GM18519 (cell line): ENCODE data around the gene IBA57.
"Not testable (repeated sequence)": the region's sequence is repeated elsewhere in the genome, so short reads cannot be mapped to it uniquely, and the experiment has no call there.

Experiments used
- ATAC-seq: cut with Tn5 transposase; IDR thresholded peaks from one replicate; pipeline ENCODE4 v1.9.1; 2021; ENCODE audit warnings: mild to moderate bottlenecking, moderate library complexity; ENCODE audit not compliant: unreplicated experiment, low FRiP score

IBA57 gene

GRCh38 chr1:228184152-228184551 lies 18.5 kb downstream of the IBA57 start:
- no peak for ATAC-seq

- ATAC-seq = no peak
Observed at GRCh38 chr1:228185641-228185965, 20.0 kb downstream of the IBA57 start.

- ATAC-seq = not testable (repeated sequence)
Observed at GRCh38 chr1:228188249-228188648, 22.6 kb downstream of the IBA57 start.

DNA sequence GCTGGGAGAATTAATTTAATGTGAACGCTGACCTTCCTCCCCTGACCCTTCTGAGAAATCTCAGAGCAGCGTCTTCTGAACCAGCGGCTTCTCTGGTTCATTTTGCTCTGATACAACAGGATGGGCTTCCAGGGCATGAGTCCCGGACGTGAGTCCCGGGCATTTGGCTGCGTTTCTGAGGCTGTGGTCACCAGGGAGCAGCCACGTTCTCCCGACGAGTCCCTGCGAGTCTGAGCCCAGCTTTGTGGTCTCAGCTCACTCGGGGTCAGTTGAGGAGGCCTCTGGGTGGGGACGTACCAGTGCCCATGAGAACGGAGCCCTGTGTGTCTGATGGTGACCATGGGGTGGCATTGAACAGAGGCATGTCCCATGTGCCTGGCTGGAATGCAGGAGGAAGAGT lies 24.6 kb downstream of the IBA57 start:
- ATAC-seq = no peak

- no peak for ATAC-seq
Observed at GRCh38 chr1:228190778-228191177, 25.2 kb downstream of the IBA57 start.

DNA sequence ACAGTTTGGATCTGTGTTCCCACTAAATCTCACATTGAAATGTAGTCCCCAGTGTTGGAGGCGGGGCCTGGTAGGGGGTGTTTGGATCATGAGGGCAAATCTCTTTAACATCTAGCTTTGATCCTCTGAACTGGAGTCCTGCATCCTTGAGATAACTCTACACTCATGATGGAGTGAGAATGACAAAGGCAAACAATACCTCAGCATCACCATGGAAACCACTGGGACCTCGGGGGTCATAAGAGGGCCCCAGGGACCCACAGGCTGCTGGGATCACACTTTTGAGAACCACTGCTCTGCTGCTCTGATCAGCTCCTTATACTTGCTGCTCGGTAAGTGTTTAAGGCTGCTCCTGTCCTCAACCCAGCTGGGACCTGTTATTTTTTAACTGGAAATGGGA lies 28.8 kb downstream of the IBA57 start:
- no peak for ATAC-seq

- ATAC-seq = no peak
Observed at GRCh38 chr1:228194921-228195812, 29.6 kb downstream of the IBA57 start.

DNA sequence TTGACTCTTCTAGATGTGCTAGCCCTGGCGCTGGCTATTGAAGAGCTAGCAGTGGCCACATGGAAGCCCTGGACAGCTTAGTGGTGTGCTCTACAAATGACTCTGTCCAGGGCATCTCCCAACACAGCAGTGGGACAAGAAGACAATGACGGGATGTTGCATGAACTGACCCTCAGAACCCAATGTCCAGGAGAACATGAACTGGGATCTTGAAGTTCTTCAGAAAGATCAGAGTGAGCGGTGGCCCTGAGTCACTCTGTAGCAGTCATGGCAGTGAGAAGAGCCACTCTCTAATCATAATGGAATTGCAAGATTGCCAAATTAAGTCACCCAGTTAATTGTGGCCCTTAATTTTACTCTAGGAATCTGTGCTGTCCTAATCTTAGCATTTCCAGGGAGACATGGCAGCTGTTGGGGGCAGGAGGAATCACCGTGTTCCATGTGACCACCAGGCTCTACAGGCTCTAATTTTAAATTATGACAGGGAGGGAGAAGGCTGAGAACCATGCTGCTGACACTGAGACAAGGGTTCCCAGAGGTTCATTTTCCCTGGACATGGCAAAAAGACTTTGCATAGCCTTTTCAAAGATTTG lies 32.0 kb downstream of the IBA57 start:
- ATAC-seq = no peak

DNA sequence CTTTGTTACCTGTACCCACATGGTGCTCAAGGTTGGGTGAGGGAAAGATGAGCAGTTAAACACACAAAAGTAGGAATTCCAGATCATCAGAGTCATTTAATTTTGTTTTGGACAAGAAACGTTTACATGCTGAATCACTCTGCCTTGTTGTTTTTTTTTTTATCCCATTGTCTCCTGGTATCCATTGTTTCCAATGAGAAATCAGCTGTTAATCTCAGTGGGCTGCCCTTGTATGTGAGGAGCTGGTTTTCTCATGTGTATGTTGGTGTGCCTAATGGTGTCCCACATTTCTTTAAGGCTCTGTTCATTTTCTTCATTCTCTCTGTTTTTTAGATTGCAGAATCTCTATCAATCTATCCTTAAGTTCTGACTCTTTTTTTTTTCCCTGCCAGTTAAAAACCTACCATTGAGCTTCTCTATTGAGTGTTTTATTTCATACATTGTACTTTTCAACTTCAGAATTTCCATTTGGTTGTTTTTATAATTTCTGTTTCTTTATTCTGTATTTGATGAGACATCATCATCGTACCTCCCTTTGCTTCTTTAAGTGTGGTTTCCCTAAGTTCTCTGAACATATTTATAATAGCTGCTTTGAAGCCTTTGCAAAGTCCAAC lies 33.5 kb downstream of the IBA57 start:
- ATAC-seq = no peak

- no peak for ATAC-seq
Observed at GRCh38 chr1:228204958-228205357, 39.4 kb downstream of the IBA57 start.

GRCh38 chr1:228205526-228206436 lies 40.2 kb downstream of the IBA57 start:
- no peak for ATAC-seq

DNA sequence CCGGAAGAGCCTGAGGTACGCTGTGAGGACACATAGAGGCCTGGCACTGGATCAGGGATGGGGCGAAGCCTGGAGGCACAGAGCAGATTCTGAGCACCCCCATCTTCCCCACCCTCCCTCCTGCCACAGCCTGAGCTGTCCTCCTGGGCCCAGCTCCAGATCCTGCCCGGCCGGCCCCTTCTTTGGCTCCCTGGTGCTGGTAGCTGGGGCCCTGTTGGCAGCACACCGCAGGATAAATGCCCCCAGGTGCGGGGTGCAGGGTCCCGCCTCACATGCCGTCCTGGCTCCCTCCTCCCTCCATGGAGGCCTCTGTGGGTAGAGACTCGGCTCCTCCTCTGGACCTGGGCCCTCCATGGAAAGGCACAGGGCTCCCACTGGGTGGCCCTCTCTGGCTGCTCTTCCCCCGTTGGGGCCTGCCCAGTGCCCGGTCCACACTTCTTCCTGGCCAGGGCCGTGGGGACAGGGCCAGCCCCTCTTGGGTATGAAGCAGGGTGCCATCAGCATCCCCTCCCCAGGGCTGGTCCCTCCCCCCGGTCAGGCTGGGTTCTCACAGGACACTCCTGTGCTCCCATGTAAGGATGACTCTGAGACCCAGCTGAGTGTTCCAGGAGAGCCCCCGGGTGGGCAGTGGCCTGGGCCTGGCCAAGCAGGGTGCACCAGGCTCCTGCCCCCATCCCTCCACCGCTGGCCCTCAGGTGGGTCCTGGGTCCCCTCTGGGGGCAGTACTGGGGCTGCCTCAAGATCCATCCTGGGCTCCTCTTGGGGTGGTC lies 41.2 kb downstream of the IBA57 start:
- no peak for ATAC-seq

DNA sequence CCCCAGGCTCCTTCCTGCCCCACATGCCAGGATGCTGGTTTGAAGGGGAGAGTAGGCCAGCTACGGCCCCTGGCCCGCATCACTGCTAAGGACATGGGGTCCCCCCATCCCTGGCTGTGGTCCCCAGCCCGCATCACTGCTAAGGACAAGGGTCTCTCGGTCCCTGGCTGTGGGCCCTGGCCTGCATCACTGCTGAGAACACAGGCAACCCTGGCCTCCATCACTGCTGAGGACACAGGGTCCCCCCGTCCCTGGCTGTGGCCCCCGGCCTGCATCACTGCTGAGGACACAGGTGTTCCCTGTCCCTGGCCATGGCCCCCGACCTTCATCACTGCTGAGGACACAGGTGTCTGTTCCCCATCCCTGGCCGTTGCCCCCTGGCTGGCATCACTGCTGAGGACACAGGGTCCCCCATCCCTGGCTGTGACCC lies 41.8 kb downstream of the IBA57 start:
- ATAC-seq = no peak

GRCh38 chr1:228207851-228208821 lies 42.5 kb downstream of the IBA57 start, which contains the start of gene OBSCN:
OBSCN (plus strand) TSS chr1:228208044; CDS start chr1:228211784, 3,740 bp downstream.
- ATAC-seq = no peak

GRCh38 chr1:228208831-228209551 lies 43.4 kb downstream of the IBA57 start:
- no peak for ATAC-seq

DNA sequence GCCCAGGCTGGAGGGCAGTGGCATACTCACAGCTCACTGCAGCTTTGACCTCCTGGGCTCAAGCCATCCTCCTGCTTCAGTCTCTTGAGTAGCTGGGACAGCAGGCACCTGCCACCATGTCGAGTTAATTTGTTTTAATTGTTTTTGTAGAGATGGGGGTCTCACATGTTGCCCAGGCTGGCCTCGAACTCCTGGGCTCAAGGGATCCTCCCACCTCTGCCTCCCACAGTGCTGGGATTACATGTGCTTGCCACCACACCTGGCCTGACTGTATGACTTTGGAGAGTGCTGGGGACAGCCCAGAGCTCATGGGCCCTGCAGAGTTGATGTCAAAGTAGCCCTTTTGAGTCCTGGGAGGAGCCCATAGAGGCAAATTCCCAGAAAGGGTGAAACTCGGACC lies 44.1 kb downstream of the IBA57 start:
- ATAC-seq = no peak

DNA sequence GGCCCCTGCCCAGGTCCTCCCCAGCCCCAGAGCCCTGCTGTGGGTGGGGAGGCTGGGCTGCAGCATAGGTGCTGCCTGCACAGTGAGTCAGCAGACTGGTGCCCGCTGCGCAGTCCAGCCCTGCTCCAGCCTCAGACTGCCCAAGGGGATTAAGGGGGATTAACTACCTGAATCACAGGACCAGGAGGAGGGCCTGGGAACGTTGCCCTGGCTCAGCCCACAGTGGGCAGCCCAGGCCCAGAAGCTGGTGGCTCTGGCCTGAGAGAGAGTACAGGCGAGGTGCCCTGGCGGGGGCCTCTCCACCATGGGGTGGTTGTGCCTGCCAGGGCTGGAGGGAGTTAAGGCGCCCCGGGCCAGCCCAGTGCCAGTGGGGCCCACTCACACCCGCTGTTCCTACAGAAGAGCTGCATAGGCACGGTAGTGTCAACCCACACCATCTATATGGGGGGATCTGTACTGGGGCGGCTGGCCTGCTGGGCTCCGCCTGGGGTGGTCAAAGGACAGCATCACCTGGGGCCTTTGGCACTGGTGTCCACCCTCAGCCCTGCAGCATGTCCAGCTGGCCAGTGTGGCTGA lies 44.6 kb downstream of the IBA57 start:
- no peak for ATAC-seq
